NB4 (cell line): ENCODE measurements around the gene EVA1A.

Source experiments
- CTCF ChIP-seq: IDR thresholded peaks from one replicate; pipeline ENCODE4 v1.5.1; 2012; ENCODE audit warnings: low read depth, low read length
- MAX ChIP-seq: IDR thresholded peaks from 2 replicates; pipeline ENCODE4 v1.6.1; 2011; ENCODE audit warnings: low read depth, low read length
- MYC ChIP-seq: IDR thresholded peaks from 2 replicates; pipeline ENCODE4 v1.6.1; 2011; ENCODE audit warnings: low read depth, low read length
- POLR2A ChIP-seq: IDR thresholded peaks from 2 replicates; pipeline ENCODE4 v1.6.1; 2011; ENCODE audit warnings: mild to moderate bottlenecking; ENCODE audit not compliant: insufficient read length; ENCODE audit errors: extremely low read depth

GRCh38 chr2:75600461-75601011 lies 39.8 kb upstream of the EVA1A start:
- TF ChIP-seq CTCF (no peak), POLR2A (no peak), MAX (no peak), MYC (no peak)
